GM12864 (cell line): ENCODE results near the gene H1-8.

Experiments used
- DNase-seq: peaks from one replicate; pipeline ENCODE4 v3.0.0-alpha.2; 2011; ENCODE audit warnings: low read depth
- H3K4me3 ChIP-seq: 2 replicates; pipeline ENCODE4 v1.5.1; 2011; ENCODE audit warnings: mild to moderate bottlenecking, low read depth, low read length, control low read depth
- TF ChIP-seq, protein P1 (sequence below): IDR thresholded peaks from 2 replicates; pipeline ENCODE4 v1.5.1; 2011; ENCODE audit warnings: low read depth, mild to moderate bottlenecking, moderate library complexity, low read length, control low read depth, inconsistent platforms; ENCODE audit errors: missing control alignments

Gene H1-8

DNA sequence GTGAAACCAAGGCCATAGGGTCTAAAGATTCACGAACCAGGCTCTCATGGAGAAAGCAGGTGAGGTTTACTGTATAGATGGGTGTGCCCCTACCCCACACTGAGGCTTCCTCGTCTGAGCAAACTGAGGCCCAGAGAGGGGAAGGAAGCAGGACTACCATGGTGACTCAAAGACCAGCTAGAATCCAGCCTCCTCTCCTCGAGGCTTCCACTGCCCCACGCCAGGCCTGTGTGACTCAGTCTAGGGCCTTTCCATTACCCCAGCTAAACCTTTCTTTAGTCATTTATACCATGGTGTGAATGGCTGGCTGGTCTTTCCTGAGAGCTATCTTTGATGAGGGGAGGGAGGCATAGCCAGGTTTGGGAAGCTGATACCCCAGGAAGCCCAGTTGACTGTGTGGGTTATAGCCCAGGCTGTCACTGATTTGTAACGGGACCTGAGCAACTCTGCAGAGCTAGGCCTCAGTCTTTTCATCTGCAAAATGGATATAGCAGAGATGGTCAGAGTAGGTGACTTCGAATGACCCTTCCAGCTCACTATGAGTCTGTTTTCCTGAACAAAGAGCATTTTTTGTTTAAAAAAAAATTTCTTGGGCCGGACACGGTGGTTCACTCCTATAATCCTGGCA, 17.5 kb upstream of the H1-8 start:
- DNase-seq = no peak
- TF ChIP-seq, protein P1, sequence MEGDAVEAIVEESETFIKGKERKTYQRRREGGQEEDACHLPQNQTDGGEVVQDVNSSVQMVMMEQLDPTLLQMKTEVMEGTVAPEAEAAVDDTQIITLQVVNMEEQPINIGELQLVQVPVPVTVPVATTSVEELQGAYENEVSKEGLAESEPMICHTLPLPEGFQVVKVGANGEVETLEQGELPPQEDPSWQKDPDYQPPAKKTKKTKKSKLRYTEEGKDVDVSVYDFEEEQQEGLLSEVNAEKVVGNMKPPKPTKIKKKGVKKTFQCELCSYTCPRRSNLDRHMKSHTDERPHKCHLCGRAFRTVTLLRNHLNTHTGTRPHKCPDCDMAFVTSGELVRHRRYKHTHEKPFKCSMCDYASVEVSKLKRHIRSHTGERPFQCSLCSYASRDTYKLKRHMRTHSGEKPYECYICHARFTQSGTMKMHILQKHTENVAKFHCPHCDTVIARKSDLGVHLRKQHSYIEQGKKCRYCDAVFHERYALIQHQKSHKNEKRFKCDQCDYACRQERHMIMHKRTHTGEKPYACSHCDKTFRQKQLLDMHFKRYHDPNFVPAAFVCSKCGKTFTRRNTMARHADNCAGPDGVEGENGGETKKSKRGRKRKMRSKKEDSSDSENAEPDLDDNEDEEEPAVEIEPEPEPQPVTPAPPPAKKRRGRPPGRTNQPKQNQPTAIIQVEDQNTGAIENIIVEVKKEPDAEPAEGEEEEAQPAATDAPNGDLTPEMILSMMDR = no peak
- no peak overlapping the region for H3K4me3 ChIP-seq

DNA sequence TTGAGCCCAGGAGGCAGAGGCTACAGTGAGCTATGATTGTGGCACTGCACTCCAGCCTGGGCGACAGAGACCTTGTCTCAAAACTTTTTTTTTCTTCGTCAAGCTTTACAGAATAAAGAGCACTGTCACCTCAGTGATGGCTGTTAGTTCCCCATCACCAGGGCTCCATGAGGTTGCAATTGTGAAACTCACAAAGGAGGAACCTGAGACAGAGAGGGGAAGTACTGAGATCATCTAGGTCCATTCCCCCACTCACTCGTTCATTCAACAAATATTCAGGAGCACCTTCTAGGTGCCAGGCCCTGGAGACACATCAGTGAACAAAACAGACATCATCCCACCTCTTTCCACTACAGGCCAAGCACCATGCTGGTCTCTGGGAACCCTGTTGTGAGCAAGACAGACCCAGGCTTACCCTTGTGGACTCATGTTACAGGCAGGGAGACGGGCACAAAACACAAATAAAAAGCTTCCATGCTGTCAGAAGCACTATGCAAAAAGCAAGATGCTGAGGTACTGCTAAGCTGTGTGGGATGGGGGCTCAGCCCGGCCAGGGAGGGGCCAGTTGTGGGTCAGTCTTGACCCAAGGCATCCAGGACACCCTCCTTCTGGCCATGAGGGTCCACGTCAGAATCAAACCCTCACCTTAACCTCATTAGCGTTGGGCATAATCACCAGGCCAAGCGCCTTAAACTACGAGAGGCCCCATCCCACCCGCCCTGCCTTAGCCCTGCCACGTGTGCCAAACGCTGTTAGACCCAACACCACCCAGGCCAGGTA, 16.7 kb upstream of the H1-8 start:
- peak; percentile 35 for DNase-seq
- H3K4me3 ChIP-seq = no peak overlapping the region
- TF ChIP-seq, protein P1 = no peak

DNA sequence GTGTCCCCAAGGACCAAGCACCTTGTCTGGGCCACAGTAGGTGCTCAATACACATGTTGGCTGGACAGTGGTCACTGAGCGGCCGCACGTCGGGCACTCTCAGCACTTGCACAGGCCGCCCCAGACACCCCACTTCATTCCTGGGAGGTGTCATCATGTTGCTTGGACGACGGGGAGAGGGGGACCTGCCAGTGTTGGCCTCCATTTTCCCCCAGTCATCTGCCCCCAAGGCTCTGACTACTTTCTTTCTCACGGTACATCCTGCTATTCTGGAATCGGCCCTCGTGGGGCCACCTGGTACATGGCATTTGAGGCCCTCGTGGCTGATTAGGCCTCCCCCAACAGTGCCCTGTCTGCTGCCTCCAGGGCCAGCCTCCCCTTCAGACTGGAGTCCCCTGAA, 15.7 kb upstream of the H1-8 start:
- no peak for DNase-seq
- H3K4me3 ChIP-seq = no peak overlapping the region
- TF ChIP-seq, protein P1 = no peak

DNA sequence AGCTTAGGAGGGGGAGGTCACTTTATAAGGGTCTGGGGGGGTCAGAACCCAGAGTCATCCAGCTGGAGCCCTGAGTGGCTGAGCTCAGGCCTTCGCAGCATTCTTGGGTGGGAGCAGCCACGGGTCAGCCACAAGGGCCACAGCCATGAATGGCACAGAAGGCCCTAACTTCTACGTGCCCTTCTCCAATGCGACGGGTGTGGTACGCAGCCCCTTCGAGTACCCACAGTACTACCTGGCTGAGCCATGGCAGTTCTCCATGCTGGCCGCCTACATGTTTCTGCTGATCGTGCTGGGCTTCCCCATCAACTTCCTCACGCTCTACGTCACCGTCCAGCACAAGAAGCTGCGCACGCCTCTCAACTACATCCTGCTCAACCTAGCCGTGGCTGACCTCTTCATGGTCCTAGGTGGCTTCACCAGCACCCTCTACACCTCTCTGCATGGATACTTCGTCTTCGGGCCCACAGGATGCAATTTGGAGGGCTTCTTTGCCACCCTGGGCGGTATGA, 14.3 kb upstream of the H1-8 start, which contains the start of gene RHO:
Gene RHO (plus strand): TSS at position 51 of the 512 bp plus-strand sequence. CDS start 95 bp downstream, at position 146.
- no peak within 1 kb of the TSS for H3K4me3 ChIP-seq
- TF ChIP-seq, protein P1 = no peak
- DNase-seq = no peak

DNA sequence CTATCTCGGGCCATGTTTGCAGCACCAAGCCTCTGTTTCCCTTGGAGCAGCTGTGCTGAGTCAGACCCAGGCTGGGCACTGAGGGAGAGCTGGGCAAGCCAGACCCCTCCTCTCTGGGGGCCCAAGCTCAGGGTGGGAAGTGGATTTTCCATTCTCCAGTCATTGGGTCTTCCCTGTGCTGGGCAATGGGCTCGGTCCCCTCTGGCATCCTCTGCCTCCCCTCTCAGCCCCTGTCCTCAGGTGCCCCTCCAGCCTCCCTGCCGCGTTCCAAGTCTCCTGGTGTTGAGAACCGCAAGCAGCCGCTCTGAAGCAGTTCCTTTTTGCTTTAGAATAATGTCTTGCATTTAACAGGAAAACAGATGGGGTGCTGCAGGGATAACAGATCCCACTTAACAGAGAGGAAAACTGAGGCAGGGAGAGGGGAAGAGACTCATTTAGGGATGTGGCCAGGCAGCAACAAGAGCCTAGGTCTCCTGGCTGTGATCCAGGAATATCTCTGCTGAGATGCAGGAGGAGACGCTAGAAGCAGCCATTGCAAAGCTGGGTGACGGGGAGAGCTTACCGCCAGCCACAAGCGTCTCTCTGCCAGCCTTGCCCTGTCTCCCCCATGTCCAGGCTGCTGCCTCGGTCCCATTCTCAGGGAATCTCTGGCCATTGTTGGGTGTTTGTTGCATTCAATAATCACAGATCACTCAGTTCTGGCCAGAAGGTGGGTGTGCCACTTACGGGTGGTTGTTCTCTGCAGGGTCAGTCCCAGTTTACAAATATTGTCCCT, 13.4 kb upstream of the H1-8 start:
- no peak for DNase-seq
- no peak overlapping the region for H3K4me3 ChIP-seq
- TF ChIP-seq, protein P1 = no peak

DNA sequence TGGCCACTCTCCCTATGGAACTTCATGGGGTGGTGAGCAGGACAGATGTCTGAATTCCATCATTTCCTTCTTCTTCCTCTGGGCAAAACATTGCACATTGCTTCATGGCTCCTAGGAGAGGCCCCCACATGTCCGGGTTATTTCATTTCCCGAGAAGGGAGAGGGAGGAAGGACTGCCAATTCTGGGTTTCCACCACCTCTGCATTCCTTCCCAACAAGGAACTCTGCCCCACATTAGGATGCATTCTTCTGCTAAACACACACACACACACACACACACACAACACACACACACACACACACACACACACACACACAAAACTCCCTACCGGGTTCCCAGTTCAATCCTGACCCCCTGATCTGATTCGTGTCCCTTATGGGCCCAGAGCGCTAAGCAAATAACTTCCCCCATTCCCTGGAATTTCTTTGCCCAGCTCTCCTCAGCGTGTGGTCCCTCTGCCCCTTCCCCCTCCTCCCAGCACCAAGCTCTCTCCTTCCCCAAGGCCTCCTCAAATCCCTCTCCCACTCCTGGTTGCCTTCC, 12.7 kb upstream of the H1-8 start:
- TF ChIP-seq, protein P1 = no peak
- DNase-seq = no peak
- H3K4me3 ChIP-seq = no peak overlapping the region
